GM21529 (cell line): ENCODE data around the gene TMPRSS11A.

ENCODE experiments used
- ATAC-seq: cut with Tn5 transposase; IDR thresholded peaks from one replicate; pipeline ENCODE4 v1.9.1; 2021; ENCODE audit not compliant: unreplicated experiment

Gene TMPRSS11A, protein sequence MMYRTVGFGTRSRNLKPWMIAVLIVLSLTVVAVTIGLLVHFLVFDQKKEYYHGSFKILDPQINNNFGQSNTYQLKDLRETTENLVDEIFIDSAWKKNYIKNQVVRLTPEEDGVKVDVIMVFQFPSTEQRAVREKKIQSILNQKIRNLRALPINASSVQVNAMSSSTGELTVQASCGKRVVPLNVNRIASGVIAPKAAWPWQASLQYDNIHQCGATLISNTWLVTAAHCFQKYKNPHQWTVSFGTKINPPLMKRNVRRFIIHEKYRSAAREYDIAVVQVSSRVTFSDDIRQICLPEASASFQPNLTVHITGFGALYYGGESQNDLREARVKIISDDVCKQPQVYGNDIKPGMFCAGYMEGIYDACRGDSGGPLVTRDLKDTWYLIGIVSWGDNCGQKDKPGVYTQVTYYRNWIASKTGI

DNA sequence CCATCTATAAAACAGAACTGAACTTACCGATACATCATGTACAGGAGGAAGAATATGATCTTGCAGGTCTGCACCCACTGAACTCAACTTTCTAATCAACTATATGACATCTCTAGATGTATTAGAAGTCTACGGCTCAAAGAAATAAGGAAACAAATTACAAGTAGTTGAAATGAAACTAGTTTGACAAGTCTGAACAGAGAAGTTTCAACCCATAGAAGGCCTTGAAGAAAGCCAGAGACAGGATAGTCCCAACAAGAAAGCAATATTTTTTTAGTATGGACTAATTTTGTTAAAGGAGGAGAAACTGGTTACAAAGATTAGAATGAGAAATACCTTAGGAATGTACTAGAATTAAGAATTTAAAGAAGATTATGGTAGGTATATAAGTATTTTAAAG, at the start of gene TMPRSS11A:
TSS of gene TMPRSS11A (minus strand) at position 138 of the 400 bp plus-strand sequence. CDS start at position 38, 100 bp downstream.
- ATAC-seq, result no peak

DNA sequence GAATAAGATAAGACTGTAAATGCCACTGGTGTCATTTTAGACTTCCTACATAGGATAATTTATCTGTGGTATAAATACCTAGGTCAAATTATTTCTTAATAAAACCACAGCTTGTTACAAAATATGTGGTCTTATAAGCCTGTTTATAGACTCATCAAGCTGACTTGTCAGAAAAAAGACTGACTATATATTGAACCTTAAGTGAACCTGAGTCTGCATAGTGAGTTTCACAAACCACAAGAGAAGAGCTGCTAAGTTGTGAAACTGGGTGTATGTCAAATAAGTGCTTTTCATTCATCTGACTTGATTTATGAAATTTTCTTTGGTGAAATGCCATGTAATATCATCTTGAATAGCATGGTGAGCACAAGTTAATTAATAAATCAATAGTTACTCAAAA, 48.4 kb upstream of the TMPRSS11A start:
- ATAC-seq, result no peak

DNA sequence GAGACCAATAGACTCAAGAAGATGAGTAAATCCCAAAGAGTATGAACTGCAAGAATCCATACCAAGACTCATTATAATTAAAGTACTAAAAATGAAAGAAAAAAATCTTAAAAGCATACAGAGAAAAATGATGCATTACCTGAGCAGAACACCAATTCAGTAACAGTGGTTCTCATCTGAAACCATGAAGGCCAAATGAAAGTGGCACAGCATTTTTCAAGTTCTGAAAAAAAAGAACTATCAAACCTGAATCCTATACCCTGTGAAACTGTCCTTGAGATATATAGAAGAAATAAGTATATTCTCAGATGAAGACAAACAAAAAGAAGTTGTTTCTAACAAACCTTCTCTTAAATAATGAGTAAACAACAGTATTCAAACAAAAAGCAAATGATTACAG, 39.6 kb upstream of the TMPRSS11A start:
- ATAC-seq, result no peak

DNA sequence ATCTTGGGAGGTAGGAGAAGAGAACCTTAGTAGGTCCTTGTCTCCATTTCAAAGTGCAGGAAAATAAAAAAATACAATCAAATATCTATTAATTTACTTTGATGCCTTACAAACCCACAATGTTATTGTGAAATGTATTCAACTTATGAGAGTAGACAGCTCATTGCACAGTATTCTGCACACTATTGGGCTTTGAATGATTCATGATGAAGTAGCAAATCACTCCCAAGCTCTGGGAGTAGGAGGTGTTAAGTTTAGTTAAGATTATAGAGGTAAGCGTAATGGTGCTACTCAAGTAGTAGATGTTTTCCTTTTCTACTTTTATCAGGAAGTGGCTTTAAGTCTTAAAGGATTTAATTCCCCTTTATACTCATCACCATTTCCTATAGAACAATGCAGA, 32.8 kb upstream of the TMPRSS11A start:
- no peak for ATAC-seq

DNA sequence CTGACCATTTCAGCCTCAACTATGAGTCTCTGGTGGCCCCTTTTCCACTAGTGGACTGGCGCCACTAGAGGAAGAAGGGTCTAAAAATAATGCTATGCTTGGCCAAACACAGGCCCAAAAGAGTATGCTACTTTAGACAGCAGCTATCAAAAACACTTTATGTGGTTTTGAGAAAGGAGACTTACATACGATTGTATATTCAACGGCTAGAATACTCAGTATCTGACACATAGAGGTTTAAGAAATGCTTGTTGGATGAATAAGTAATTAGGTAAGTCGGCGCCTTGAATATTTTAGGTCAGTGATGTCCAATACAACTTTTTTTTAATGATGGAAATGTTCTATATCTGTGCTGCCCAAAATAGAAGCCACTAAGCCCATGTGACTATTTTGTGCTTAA, 25.7 kb upstream of the TMPRSS11A start:
- ATAC-seq, result no peak

GRCh38 chr4:67983333-67983732, 20.0 kb upstream of the TMPRSS11A start:
- ATAC-seq, result no peak

- ATAC-seq, result no peak
Measured at GRCh38 chr4:67980512-67980911, 17.2 kb upstream of the TMPRSS11A start.

- no peak for ATAC-seq
Measured at GRCh38 chr4:67973608-67974007, 10.3 kb upstream of the TMPRSS11A start.

- no peak for ATAC-seq
Measured at GRCh38 chr4:67954890-67955289, 8.4 kb downstream of the TMPRSS11A start.

- ATAC-seq, result no peak
Measured at GRCh38 chr4:67941074-67941473, 22.2 kb downstream of the TMPRSS11A start.

- no peak for ATAC-seq
Measured at GRCh38 chr4:67940506-67940905, 22.8 kb downstream of the TMPRSS11A start.

- ATAC-seq, result no peak
Measured at GRCh38 chr4:67939195-67939594, 24.1 kb downstream of the TMPRSS11A start.

GRCh38 chr4:67935888-67936287, 27.4 kb downstream of the TMPRSS11A start:
- no peak for ATAC-seq

DNA sequence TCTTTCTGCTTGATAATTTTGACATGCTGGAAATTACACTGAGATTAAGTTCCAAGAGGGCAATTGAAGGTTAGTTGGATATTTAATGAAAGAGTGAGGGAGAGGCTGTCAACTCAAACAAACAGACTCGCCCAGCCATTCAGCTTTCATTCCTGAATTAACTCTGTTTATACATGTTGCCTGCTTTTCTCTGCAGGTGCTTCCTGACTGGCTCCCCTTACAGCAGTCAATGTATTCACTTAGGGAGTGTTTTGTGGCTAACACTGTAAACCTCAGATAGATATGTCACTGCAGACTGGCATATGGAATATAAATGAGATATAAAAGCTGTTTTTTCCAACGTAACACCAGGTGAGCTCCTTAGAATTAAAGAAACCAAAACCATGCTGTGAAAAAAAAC, 28.7 kb downstream of the TMPRSS11A start:
- no peak for ATAC-seq

DNA sequence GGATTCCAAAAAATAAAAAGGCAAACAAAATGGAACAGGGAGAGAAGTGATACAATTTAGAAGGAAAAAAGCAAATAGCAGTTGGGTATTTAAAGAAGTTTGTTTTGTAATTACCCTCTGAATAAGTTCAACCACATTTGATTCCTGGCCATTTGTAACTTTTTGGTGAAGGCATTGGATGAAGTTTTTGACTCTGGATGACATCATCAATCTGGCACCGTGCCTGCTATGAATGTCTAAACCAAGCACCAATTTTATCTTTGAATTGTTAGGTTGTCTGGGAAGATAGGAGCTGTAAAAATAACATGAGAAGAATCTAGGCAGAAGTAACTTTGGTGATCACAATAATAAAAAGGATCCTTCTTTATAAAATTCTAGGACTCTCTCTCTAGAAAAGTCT, 29.5 kb downstream of the TMPRSS11A start:
- no peak for ATAC-seq

GRCh38 chr4:67933038-67933437, 30.3 kb downstream of the TMPRSS11A start:
- no peak for ATAC-seq

GRCh38 chr4:67931256-67931655, 32.0 kb downstream of the TMPRSS11A start:
- no peak for ATAC-seq

DNA sequence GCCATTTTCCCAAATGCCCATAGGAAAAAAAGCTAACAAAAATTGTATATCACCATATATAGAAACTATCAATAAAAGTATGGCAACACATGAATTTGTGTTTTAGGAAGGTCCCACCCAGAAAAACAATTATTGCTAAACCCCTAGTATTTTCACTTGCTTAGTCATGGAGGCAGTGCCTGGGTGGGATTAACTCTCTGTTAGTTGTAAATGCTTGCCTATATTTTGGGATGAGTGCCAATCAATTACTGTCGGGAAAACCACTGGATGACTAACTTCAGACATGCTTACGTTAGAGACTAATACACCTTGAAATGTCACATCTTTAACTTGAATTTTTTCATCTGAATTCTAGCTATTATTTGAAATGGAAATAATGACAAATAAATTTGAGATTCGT, 33.9 kb downstream of the TMPRSS11A start:
- no peak for ATAC-seq

DNA sequence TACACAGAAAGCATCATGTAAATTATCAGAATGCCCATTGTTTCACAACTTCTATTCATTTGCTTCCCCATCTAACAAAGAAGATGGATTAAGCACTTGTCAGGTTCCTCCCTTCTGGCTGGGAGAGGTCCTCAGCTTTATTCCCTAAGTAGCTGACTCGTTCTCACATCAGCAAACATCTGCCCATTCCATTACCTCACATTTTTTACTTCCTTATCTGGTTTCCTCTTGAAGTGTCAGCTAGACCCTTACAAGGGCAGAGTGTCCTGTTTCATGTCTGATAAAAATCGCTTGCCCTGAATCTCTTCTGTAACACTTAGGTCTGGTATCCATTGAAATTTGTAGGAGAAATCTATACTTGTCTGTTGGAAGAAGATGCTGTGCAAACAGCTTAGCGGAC, 34.7 kb downstream of the TMPRSS11A start:
- ATAC-seq, result no peak

DNA sequence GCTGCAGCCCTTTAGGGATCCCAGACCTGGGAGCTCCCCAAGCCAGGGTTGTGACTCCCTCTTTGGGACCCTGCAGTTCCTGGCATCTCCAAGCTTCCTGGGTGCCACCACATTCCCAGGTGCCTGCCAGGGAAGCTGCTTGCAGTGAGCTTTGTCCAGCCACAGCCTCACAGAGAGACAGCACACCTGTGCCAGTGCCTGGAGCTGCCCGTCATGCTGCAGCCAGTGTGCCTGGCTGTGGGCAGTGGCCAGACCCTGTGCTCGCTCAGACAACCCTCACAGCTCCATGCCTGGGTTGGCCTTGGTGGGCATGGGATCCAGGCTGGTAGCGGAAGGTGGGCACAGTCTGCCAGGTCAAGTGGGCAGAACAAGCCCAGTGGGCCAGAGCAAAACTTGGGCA, 36.0 kb downstream of the TMPRSS11A start:
- ATAC-seq, result no peak

DNA sequence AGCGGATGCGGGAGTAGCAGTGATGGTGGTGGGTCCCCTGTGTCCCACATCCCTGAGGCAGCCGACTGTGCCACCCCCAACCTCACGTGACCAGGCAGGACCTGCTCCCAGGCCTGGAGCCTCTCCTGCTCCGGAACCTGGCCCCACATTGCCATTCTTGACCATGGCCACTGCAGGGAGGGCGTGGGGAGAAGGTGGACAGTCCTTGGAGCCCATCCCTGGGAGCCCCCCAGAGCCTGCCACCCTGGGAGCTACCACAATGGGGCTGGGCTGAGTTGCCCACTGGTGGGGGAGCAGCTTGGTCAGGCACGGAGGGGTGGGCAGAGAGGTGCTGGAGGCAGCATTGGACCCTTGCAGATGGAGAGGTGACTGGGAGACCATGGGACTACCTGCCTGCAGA, 36.8 kb downstream of the TMPRSS11A start:
- no peak for ATAC-seq

DNA sequence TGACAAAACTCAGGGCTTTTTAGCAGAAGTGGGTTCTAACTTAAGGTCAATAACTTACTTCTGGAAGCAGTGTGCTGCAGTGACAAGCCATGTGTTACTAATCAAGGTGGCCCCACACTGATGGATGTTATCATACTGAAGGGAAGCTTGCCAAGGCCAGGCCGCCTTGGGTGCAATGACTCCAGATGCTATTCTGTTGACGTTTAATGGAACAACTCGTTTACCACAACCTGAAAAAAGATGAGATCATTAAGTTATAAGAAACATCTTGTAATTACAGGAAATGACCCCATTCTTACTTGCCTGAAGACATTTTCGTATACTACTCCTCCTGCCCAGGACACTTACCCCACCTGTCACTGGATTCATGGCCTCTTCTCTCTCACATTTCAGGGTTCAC, 40.6 kb downstream of the TMPRSS11A start:
- ATAC-seq, result no peak

GRCh38 chr4:67918428-67918827, 44.9 kb downstream of the TMPRSS11A start:
- ATAC-seq, result no peak
